ENCODE data around the gene KIAA1328.

- TF ChIP-seq CTCF (IDR thresholded peaks at IDR 0.05), result no peak
- TF ChIP-seq, protein P1, sequence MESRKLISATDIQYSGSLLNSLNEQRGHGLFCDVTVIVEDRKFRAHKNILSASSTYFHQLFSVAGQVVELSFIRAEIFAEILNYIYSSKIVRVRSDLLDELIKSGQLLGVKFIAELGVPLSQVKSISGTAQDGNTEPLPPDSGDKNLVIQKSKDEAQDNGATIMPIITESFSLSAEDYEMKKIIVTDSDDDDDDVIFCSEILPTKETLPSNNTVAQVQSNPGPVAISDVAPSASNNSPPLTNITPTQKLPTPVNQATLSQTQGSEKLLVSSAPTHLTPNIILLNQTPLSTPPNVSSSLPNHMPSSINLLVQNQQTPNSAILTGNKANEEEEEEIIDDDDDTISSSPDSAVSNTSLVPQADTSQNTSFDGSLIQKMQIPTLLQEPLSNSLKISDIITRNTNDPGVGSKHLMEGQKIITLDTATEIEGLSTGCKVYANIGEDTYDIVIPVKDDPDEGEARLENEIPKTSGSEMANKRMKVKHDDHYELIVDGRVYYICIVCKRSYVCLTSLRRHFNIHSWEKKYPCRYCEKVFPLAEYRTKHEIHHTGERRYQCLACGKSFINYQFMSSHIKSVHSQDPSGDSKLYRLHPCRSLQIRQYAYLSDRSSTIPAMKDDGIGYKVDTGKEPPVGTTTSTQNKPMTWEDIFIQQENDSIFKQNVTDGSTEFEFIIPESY (IDR thresholded peaks at IDR 0.05; ENCODE audit: borderline replicate concordance, low read depth), result no peak
- TF ChIP-seq TCF12 (IDR thresholded peaks at IDR 0.05), result no peak
- TF ChIP-seq EP300 (IDR thresholded peaks at IDR 0.05; ENCODE audit: borderline replicate concordance in 1 of 2, low read depth in 1 of 2, low read length in 1 of 2), result no peak
- TF ChIP-seq, protein P2, sequence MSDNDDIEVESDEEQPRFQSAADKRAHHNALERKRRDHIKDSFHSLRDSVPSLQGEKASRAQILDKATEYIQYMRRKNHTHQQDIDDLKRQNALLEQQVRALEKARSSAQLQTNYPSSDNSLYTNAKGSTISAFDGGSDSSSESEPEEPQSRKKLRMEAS (IDR thresholded peaks at IDR 0.05; ENCODE audit: low read depth), result no peak
- TF ChIP-seq TAF1 (IDR thresholded peaks at IDR 0.05; ENCODE audit: borderline replicate concordance, low read depth, low read length), result no peak
- TF ChIP-seq JUND (IDR thresholded peaks at IDR 0.05), result no peak
- no peak for TF ChIP-seq POLR2AphosphoS5 (IDR thresholded peaks at IDR 0.05; ENCODE audit: low read depth, low read length)
- TF ChIP-seq SIN3A (IDR thresholded peaks at IDR 0.05; ENCODE audit: borderline replicate concordance, low read depth, low read length), result no peak
- TF ChIP-seq RCOR1 (IDR thresholded peaks at IDR 0.05; ENCODE audit: low read length), result no peak
- no peak for TF ChIP-seq RAD21 (IDR thresholded peaks at IDR 0.05; ENCODE audit: low read length)
- TF ChIP-seq, protein P3, sequence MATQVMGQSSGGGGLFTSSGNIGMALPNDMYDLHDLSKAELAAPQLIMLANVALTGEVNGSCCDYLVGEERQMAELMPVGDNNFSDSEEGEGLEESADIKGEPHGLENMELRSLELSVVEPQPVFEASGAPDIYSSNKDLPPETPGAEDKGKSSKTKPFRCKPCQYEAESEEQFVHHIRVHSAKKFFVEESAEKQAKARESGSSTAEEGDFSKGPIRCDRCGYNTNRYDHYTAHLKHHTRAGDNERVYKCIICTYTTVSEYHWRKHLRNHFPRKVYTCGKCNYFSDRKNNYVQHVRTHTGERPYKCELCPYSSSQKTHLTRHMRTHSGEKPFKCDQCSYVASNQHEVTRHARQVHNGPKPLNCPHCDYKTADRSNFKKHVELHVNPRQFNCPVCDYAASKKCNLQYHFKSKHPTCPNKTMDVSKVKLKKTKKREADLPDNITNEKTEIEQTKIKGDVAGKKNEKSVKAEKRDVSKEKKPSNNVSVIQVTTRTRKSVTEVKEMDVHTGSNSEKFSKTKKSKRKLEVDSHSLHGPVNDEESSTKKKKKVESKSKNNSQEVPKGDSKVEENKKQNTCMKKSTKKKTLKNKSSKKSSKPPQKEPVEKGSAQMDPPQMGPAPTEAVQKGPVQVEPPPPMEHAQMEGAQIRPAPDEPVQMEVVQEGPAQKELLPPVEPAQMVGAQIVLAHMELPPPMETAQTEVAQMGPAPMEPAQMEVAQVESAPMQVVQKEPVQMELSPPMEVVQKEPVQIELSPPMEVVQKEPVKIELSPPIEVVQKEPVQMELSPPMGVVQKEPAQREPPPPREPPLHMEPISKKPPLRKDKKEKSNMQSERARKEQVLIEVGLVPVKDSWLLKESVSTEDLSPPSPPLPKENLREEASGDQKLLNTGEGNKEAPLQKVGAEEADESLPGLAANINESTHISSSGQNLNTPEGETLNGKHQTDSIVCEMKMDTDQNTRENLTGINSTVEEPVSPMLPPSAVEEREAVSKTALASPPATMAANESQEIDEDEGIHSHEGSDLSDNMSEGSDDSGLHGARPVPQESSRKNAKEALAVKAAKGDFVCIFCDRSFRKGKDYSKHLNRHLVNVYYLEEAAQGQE (IDR thresholded peaks at IDR 0.05; ENCODE audit: low read depth, low read length), result no peak
- no peak for TF ChIP-seq EZH2phosphoT487 (IDR thresholded peaks at IDR 0.05; ENCODE audit: borderline replicate concordance, low read depth)
- TF ChIP-seq YY1 (IDR thresholded peaks at IDR 0.05; ENCODE audit: low read depth), result no peak
Observed at GRCh38 chr18:37065254-37065653, 236.3 kb downstream of the KIAA1328 start.

Measured in SK-N-SH (cell line).